ENCODE results near the gene OPN4.

DNA sequence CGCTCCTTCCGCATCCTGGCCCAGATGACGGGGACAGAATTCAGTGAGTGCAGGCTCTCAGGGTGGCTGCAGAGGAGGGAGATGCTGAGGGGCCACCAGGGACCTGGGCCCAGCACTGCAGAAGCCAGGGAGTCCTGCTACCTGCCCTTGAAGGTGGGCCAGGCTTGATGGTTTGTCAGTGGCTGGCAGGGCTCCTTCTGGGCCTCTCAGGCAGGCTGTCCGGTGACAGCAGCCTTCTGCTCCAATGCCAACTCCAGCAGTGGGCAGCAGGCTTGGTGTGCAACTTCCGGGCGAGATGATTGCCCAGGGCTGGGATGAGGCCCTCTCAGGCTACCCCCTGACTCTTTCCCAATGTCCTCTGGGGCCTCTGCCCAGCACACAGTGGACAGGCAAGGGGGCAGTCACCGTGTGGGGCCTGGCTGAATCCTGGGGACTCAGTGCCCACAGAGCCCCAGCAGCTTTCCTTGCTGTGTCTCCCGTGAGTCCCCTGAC lies 37.7 kb downstream of the OPN4 start:
- TF ChIP-seq, protein P1, sequence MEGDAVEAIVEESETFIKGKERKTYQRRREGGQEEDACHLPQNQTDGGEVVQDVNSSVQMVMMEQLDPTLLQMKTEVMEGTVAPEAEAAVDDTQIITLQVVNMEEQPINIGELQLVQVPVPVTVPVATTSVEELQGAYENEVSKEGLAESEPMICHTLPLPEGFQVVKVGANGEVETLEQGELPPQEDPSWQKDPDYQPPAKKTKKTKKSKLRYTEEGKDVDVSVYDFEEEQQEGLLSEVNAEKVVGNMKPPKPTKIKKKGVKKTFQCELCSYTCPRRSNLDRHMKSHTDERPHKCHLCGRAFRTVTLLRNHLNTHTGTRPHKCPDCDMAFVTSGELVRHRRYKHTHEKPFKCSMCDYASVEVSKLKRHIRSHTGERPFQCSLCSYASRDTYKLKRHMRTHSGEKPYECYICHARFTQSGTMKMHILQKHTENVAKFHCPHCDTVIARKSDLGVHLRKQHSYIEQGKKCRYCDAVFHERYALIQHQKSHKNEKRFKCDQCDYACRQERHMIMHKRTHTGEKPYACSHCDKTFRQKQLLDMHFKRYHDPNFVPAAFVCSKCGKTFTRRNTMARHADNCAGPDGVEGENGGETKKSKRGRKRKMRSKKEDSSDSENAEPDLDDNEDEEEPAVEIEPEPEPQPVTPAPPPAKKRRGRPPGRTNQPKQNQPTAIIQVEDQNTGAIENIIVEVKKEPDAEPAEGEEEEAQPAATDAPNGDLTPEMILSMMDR (IDR thresholded peaks at IDR 0.05; ENCODE audit: low read length): no peak
- TF ChIP-seq EZH2 (optimal IDR thresholded peaks at IDR 0.05; ENCODE audit: low read depth, low read length) (no peak), EZH2phosphoT487 (IDR thresholded peaks at IDR 0.05; ENCODE audit: low read length) (no peak)

Measured in MM.1S (cell line).